Thoracic aorta (tissue), 2 donors: ENCODE results near the gene MED12L. TPM values are rescaled to one million over a fixed set of nuclear protein-coding genes. Genes with fewer than 3 reads are reported as not detected.

Experiments used
- ATAC-seq: fragments of 150-250 bp; one replicate; pipeline ENCODE4 v1.8.0; 2017; ENCODE audit warnings: low read depth; ENCODE audit not compliant: insufficient number of reproducible peaks, low FRiP score
- DNase-seq: peaks from one replicate; pipeline ENCODE4 v3.0.0-alpha.2; 2020; ENCODE audit warnings: low spot score
- H3K27ac ChIP-seq, 2 donors: fragments of 200-600 bp; sonication (generic); 1 replicate in 1 of 2; 2 replicates in 1 of 2; pipeline ENCODE4 v1.5.1; 2016; ENCODE audit warnings: mild to moderate bottlenecking in 2 of 2, moderate library complexity in 2 of 2
- H3K27me3 ChIP-seq: fragments of 200-600 bp; sonication (generic); replicated peaks from 2 replicates; pipeline ENCODE4 v1.6.0; 2016; ENCODE audit warnings: mild to moderate bottlenecking; ENCODE audit not compliant: insufficient read depth
- H3K36me3 ChIP-seq: fragments of 200-600 bp; sonication (generic); one replicate; pipeline ENCODE4 v1.5.1; 2016
- H3K4me1 ChIP-seq, 2 donors: fragments of 200-600 bp; sonication (generic); 1 replicate in 1 of 2; 2 replicates in 1 of 2; pipeline versions ENCODE4 v1.5.1 to v1.6.0; 2016; ENCODE audit warnings: low read depth in 2 of 2, mild to moderate bottlenecking in 1 of 2; ENCODE audit not compliant: control insufficient read depth in 1 of 2
- H3K4me3 ChIP-seq: fragments of 200-600 bp; sonication (generic); 2 replicates; pipeline ENCODE4 v1.5.1; 2016; ENCODE audit warnings: mild to moderate bottlenecking
- H3K9me3 ChIP-seq: fragments of 200-600 bp; sonication (generic); 2 replicates; pipeline ENCODE4 v1.5.1; 2016
- CTCF ChIP-seq: fragments of 200-600 bp; sonication (generic); IDR thresholded peaks from one replicate; pipeline ENCODE4 v1.5.1; 2019; ENCODE audit warnings: antibody characterized with exemption
- total RNA-seq, 2 donors: library from RNA; depleted of rRNA; stranded (reverse); fragments of >200 nt; gene quantifications; one replicate each; pipeline versions ENCODE4 v1.1.0 to v1.2.3, GENCODE V29; 2016

MED12L gene
- total RNA-seq, 2 donors from 2014 or later = 0.27 to 2.0 TPM

- Histone ChIP-seq H3K27me3 (no peaks in the 10 kb centered on the region), H3K4me3 (no peak overlapping the region), H3K4me1 (no peaks in the 10 kb centered on the region), H3K27ac (no peak overlapping the region), H3K36me3 (no peaks in the 10 kb centered on the region), H3K9me3 (no peaks in the 10 kb centered on the region)
- ATAC-seq (no peak), DNase-seq (no peak)
- no peak for TF ChIP-seq CTCF
These were observed 340.3 kb downstream of the MED12L start for GRCh38 chr3:151425627-151426340.

GRCh38 chr3:151426341-151426657, 340.8 kb downstream of the MED12L start:
- ATAC-seq (no peak), DNase-seq (no peak)
- Histone ChIP-seq H3K36me3 (no peaks in the 10 kb centered on the region), H3K4me1 (no peaks in the 10 kb centered on the region), H3K27me3 (no peaks in the 10 kb centered on the region), H3K4me3 (no peak overlapping the region), H3K27ac (no peak overlapping the region), H3K9me3 (no peaks in the 10 kb centered on the region)
- no peak for TF ChIP-seq CTCF

GRCh38 chr3:151428386-151428785, 342.9 kb downstream of the MED12L start:
- no peaks in the 10 kb centered on the region for H3K27me3 ChIP-seq
- no peak for DNase-seq
- no peaks in the 10 kb centered on the region for H3K9me3 ChIP-seq
- ATAC-seq = no peak
- TF ChIP-seq CTCF = no peak
- no peaks in the 10 kb centered on the region for H3K4me1 ChIP-seq
- H3K27ac ChIP-seq = no peak overlapping the region
- no peaks in the 10 kb centered on the region for H3K36me3 ChIP-seq
- H3K4me3 ChIP-seq = no peak overlapping the region

GRCh38 chr3:151430821-151431484, 345.5 kb downstream of the MED12L start:
- H3K9me3 ChIP-seq = no peaks in the 10 kb centered on the region
- H3K4me1 ChIP-seq = peaks cover 0 to 10% of the 10 kb centered on the region in 2 donors
- no peaks in the 10 kb centered on the region for H3K27me3 ChIP-seq
- no peak for DNase-seq
- H3K27ac ChIP-seq = no peak overlapping the region
- H3K36me3 ChIP-seq = no peaks in the 10 kb centered on the region
- no peak overlapping the region for H3K4me3 ChIP-seq
- no peak for ATAC-seq
- TF ChIP-seq CTCF = no peak

DNA sequence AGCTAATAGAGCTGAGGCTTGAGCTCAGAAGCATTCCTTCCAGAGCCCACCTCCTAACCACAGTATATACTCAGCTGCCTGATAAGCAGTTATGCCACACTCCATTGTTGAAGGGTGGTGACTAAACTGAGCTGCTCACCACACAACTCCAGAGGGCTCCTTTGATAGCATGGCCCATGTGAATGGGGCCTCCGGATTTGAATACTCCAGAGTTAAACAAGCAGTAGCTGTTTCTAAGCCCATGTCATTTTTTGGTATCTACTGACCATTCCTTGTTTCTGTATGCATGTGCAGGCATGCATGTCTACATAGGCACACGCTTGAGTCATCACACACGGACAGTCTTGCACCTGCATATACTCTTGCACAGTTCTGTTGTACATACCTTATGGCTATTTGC, 346.5 kb downstream of the MED12L start:
- H3K9me3 ChIP-seq = no peaks in the 10 kb centered on the region
- DNase-seq = no peak
- no peak for ATAC-seq
- H3K27me3 ChIP-seq = no peaks in the 10 kb centered on the region
- H3K4me3 ChIP-seq = no peak overlapping the region
- H3K36me3 ChIP-seq = no peaks in the 10 kb centered on the region
- no peak for TF ChIP-seq CTCF
- no peak overlapping the region for H3K27ac ChIP-seq
- H3K4me1 ChIP-seq = peaks cover 0 to 10% of the 10 kb centered on the region in 2 donors
